Adrenal gland (tissue), 12 donors: Measurements from ENCODE around the gene STAT5B. TPM values are rescaled to one million over a fixed set of nuclear protein-coding genes. Genes with fewer than 3 reads are reported as not detected.
"Not testable (repeated sequence)": the region's sequence is repeated elsewhere in the genome, so short reads cannot be mapped to it uniquely, and the experiment has no call there.

Source experiments
- DNase-seq, 7 donors: peaks; one replicate each; pipeline ENCODE4 v3.0.0-alpha.2; 2019 to 2020
- H3K27ac ChIP-seq, 5 donors: fragments of 200-600 bp; sonication (generic) in 4 of 5; 1 replicate in 3 of 5; 2 replicates in 2 of 5; pipeline versions ENCODE4 v1.5.1 to v1.8.0; 2016 to 2020; ENCODE audit warnings: mild to moderate bottlenecking in 1 of 5
- H3K27me3 ChIP-seq: fragments of 200-600 bp; 2 replicates; pipeline ENCODE4 v1.8.0; 2021
- H3K36me3 ChIP-seq, 2 donors: fragments of 200-600 bp; replicated peaks in 1 of 2; 1 replicate in 1 of 2; 2 replicates in 1 of 2; pipeline versions ENCODE4 v1.5.1 to v1.8.0; 2018 to 2022
- H3K4me1 ChIP-seq, 2 donors: fragments of 200-600 bp; replicated peaks in 1 of 2; 1 replicate in 1 of 2; 2 replicates in 1 of 2; pipeline versions ENCODE4 v1.5.1 to v1.8.0; 2018 to 2021
- H3K4me3 ChIP-seq, 4 donors: fragments of 200-600 bp; sonication (generic) in 3 of 4; one replicate each; pipeline ENCODE4 v1.5.1; 2016 to 2018
- H3K9me3 ChIP-seq, 3 donors: fragments of 200-600 bp; sonication (generic) in 1 of 3; replicated peaks in 1 of 3; 1 replicate in 2 of 3; 2 replicates in 1 of 3; pipeline versions ENCODE4 v1.5.1 to v1.8.0; 2016 to 2021
- POLR2A ChIP-seq, 2 donors: fragments of 450-650 bp; IDR thresholded peaks; one replicate each; pipeline ENCODE4 v1.6.1; 2017; ENCODE audit warnings: antibody characterized with exemption in 2 of 2, mild to moderate bottlenecking in 2 of 2, moderate library complexity in 1 of 2
- WGBS, 4 donors: extraction: QIAGEN DNeasy Blood & Tissue Kit in 2 of 4; methylation state at CpG; one replicate each; pipeline versions ENCODE4 v1.1.5 to v1.1.7; 2013 to 2017; 5-methylcytosine and 5-hydroxymethylcytosine counted together
- intact Hi-C, 2 donors: fragments of 100-400 bp; cut with DNase I; formaldehyde crosslinking; loops; one replicate each; pipeline versions ENCODE4 v1.14.1 to v1.15.0; 2022 to 2023
- polyA plus RNA-seq, 3 donors: library from polyadenylated mRNA; stranded (reverse); fragments of 200-250 nt in 2 of 3; fragments of 350-450 nt in 1 of 3; fragmentation: Illumina TruSeq in 1 of 3; extraction: RNeasy Lipid Tissue Mini Kit (QIAGEN cat#74804) in 1 of 3; gene quantifications; one replicate each; pipeline ENCODE4 v1.2.3, GENCODE V29; 2013 to 2014
- total RNA-seq, 9 donors: library from RNA; depleted of rRNA in 4 of 9; stranded (reverse); fragments of >200 nt in 4 of 9; fragments of 120-200 nt in 1 of 9; fragmentation: NEBNext Ultra II Directional in 1 of 9; extraction: Animal tissue kit (Norgen Biotek cat#: 25700) in 1 of 9; gene quantifications; one replicate each; pipeline versions ENCODE4 v1.1.0 to v1.2.4, GENCODE V29; 2013 to 2023
- TF ChIP-seq, protein P1 (sequence below), 6 experiments: fragments of 450-650 bp in 4 of 6; fragments of 200-600 bp in 2 of 6; sonication (generic) in 1 of 6; IDR thresholded peaks; 1 replicate in 5 of 6; 2 replicates in 1 of 6; pipeline versions ENCODE4 v1.5.1 to v1.8.0; 2016 to 2021; ENCODE audit warnings: antibody characterized with exemption in 6 of 6, mild to moderate bottlenecking in 2 of 6, moderate library complexity in 1 of 6
- donor health status: healthy with polysubstance abuse.
- donor health status: Bipolar disorder and iron deficiency.
- donor health status: DM: yes; HTN: yes; CAD: no.
- donor health status: DM: no; HTN: no; CAD: no.
- donor health status: DM: no; HTN: no; CAD: no.
- donor health status: DM: yes; HTN: yes; CAD: no.

Gene STAT5B
- total and polyA plus RNA-seq, 12 donors, result 30.3 to 128 (median 101) TPM

GRCh38 chr17:42248351-42249179, 27.6 kb downstream of the STAT5B start:
- 1 to 5% (median 3%) methylated on average over 11 to 13 of the region's 13 CpGs for WGBS, 4 donors
- peak; percentile 82 to 97 (median 94) for DNase-seq
- intact Hi-C loops, result no loop called here

DNA sequence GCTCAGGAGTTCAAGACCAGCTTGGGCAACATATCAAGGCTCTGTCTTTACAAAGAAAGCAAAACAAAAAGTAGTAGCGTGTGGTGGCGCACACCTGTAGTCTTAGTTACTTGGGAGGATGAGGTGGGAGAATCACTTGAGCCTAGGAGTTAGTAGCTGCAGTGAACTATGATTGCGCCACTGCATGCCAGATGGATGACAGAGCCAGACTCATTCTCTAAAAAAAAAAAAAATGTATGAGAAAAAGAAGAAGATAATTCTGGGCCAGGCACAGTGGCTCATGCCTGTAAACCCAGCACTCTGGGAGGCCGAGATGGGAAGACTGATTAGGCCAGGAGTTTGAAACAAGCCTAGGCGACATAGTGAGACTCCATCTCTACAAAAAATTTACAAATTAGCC, 28.5 kb downstream of the STAT5B start:
- WGBS, 4 donors, result 80 to 92% (median 83%) methylated on average over 5 of the region's 5 CpGs
- peaks cover 28 to 81% of the 10 kb centered on the region in 2 donors for H3K4me1 ChIP-seq
- no peak overlapping the region for H3K4me3 ChIP-seq
- peak in 1 of 2 donors; percentile 12 for TF ChIP-seq POLR2A (IDR thresholded peaks at IDR 0.05)
- TF ChIP-seq, protein P1, sequence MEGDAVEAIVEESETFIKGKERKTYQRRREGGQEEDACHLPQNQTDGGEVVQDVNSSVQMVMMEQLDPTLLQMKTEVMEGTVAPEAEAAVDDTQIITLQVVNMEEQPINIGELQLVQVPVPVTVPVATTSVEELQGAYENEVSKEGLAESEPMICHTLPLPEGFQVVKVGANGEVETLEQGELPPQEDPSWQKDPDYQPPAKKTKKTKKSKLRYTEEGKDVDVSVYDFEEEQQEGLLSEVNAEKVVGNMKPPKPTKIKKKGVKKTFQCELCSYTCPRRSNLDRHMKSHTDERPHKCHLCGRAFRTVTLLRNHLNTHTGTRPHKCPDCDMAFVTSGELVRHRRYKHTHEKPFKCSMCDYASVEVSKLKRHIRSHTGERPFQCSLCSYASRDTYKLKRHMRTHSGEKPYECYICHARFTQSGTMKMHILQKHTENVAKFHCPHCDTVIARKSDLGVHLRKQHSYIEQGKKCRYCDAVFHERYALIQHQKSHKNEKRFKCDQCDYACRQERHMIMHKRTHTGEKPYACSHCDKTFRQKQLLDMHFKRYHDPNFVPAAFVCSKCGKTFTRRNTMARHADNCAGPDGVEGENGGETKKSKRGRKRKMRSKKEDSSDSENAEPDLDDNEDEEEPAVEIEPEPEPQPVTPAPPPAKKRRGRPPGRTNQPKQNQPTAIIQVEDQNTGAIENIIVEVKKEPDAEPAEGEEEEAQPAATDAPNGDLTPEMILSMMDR (IDR thresholded peaks at IDR 0.05), result no peak
- peak overlapping the region; percentile 56 to 96 (median 90) for H3K27ac ChIP-seq
- intact Hi-C loops, result no loop called here
- DNase-seq, result peak in 6 of 7 donors; percentile 43 to 78 (median 63)
- H3K27me3 ChIP-seq, result no peaks in the 10 kb centered on the region
- H3K9me3 ChIP-seq, result no peaks in the 10 kb centered on the region
- H3K36me3 ChIP-seq, result no peaks in the 10 kb centered on the region

More at GRCh38 chr17:42248351-42249179, 27.6 kb downstream of the STAT5B start:
- Histone ChIP-seq H3K27me3 (no peaks in the 10 kb centered on the region), H3K9me3 (no peaks in the 10 kb centered on the region), H3K36me3 (no peaks in the 10 kb centered on the region), H3K27ac (peak overlapping the region; percentile 56 to 96 (median 90)), H3K4me3 (peak overlapping the region in 1 of 4 donors; percentile 41), H3K4me1 (peaks cover 28 to 83% of the 10 kb centered on the region in 2 donors)
- TF ChIP-seq POLR2A (IDR thresholded peaks at IDR 0.05), result peak; percentile 56 to 93
- TF ChIP-seq, protein P1 (IDR thresholded peaks at IDR 0.05), result no peak

DNA sequence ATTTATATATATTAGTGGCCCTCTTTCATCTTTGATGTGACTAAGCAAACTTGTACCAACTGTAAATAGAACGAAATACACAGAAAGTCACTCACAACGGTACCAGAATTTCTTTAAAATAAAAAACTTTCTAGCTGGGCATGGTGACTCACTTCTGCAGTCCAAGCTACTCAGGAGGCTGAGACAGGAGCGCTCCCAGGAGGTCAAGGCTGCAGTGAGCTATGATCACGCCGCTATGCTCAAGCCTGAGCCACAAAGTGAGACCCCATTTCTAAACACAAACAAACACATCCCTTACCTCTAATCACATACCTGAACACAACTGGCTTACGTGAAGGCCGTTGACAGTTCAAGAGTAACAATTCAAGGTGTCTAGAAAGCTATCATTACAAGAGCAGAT, 29.7 kb downstream of the STAT5B start:
- H3K27ac ChIP-seq, result peak overlapping the region; percentile 61 to 96 (median 90)
- H3K4me1 ChIP-seq, result peaks cover 32 to 77% of the 10 kb centered on the region in 2 donors
- no peak overlapping the region for H3K4me3 ChIP-seq
- 35 to 48% (median 42%) methylated on average over 7 of the region's 7 CpGs for WGBS, 4 donors
- H3K9me3 ChIP-seq, result no peaks in the 10 kb centered on the region
- no peaks in the 10 kb centered on the region for H3K27me3 ChIP-seq
- intact Hi-C loops, result no loop called here
- TF ChIP-seq POLR2A (IDR thresholded peaks at IDR 0.05), result peak in 1 of 2 donors; percentile 21
- TF ChIP-seq, protein P1 (IDR thresholded peaks at IDR 0.05), result no peak
- H3K36me3 ChIP-seq, result no peaks in the 10 kb centered on the region
- DNase-seq, result peak; percentile 67 to 88 (median 83)

- H3K27me3 ChIP-seq, DNase-seq, H3K36me3 ChIP-seq, H3K4me3 ChIP-seq, intact Hi-C loops, H3K9me3 ChIP-seq: not testable (repeated sequence)
- 84 to 94% (median 91%) methylated on average over 11 of the region's 11 CpGs for WGBS, 4 donors
- peaks cover 32 to 74% of the 10 kb centered on the region in 2 donors for H3K4me1 ChIP-seq
- peak overlapping the region in 1 of 5 donors; percentile 90 for H3K27ac ChIP-seq
These were observed 31.0 kb downstream of the STAT5B start for GRCh38 chr17:42245183-42245582.

- H3K4me3 ChIP-seq, DNase-seq, intact Hi-C loops, H3K36me3 ChIP-seq, H3K27me3 ChIP-seq, H3K9me3 ChIP-seq: not testable (repeated sequence)
- Histone ChIP-seq H3K4me1 (peaks cover 27 to 72% of the 10 kb centered on the region in 2 donors), H3K27ac (peak overlapping the region in 1 of 5 donors; percentile 35)
- 94 to 100% (median 97%) methylated on average over 3 of the region's 3 CpGs for WGBS, 4 donors
These were observed 32.1 kb downstream of the STAT5B start for GRCh38 chr17:42244116-42244515.
